Subcutaneous preadipocyte (primary cell): ENCODE results near the gene USPL1. TPM values are rescaled to one million over a fixed set of nuclear protein-coding genes. Genes with fewer than 3 reads are reported as not detected.

Experiments
- small RNA-seq: library from RNA; depleted of rRNA; stranded (forward); fragments of <200 nt; gene quantifications from one replicate; pipeline ENCODE3, GENCODE V24; 2012
- total RNA-seq: library from RNA; depleted of rRNA; stranded (reverse); fragments of >200 nt; gene quantifications from 2 replicates; pipeline ENCODE4 v1.2.3, GENCODE V29; 2012

The USPL1 gene
- total RNA-seq: 11.3 and 12.9 TPM in 2 replicates

GRCh38 chr13:30617315-30618185, at the start of gene USPL1:
Gene USPL1, plus strand, starts transcription at chr13:30617920. Its CDS starts 3,221 bp downstream, at chr13:30621141.

Small RNAs within 50 kb of the gene (small RNA-seq; reads per million reads assigned to genes)
- gene RF00017: not detected

Other genes starting within 250 kb of the USPL1 start
- not detected in 2 replicates for gene UBE2L5, start 195.4 kb upstream of the USPL1 start, total RNA-seq
- gene HMGB1, start 152.0 kb upstream of the USPL1 start, total RNA-seq: 81.6 and 182 TPM in 2 replicates
- gene ALOX5AP, start 117.6 kb downstream of the USPL1 start, total RNA-seq: not detected in 2 replicates